Endodermal cell (in vitro differentiated cells): ENCODE results near the gene GFOD1. TPM values are rescaled to one million over a fixed set of nuclear protein-coding genes. Genes with fewer than 3 reads are reported as not detected.
A peak's percentile ranks its signal among the peaks of the same experiment; 100 is the strongest.

Experiments
- DNase-seq: peaks from one replicate; pipeline ENCODE4 v3.0.0-alpha.2; 2017
- H3K27ac ChIP-seq: 2 replicates; pipeline ENCODE4 v1.5.1; 2013; ENCODE audit warnings: mild to moderate bottlenecking, low read depth, low read length, moderate library complexity
- H3K27me3 ChIP-seq: 2 replicates; pipeline ENCODE4 v1.6.1; 2013; ENCODE audit warnings: mild to moderate bottlenecking, low read length, moderate library complexity; ENCODE audit not compliant: insufficient read depth, control insufficient read depth, poor library complexity, severe bottlenecking
- H3K36me3 ChIP-seq: 2 replicates; pipeline ENCODE4 v1.7.0; 2013; ENCODE audit warnings: mild to moderate bottlenecking, low read length, moderate library complexity; ENCODE audit not compliant: control insufficient read depth, insufficient read depth
- H3K4me1 ChIP-seq: one replicate; pipeline ENCODE4 v1.7.0; 2013; ENCODE audit warnings: low read length; ENCODE audit not compliant: control insufficient read depth, insufficient read depth
- H3K4me3 ChIP-seq: 2 replicates; pipeline ENCODE4 v1.5.1; 2013; ENCODE audit warnings: mild to moderate bottlenecking, low read length, moderate library complexity
- H3K9ac ChIP-seq: 2 replicates; pipeline ENCODE4 v1.6.1; 2013; ENCODE audit warnings: mild to moderate bottlenecking, low read length, moderate library complexity; ENCODE audit not compliant: poor library complexity, severe bottlenecking; ENCODE audit errors: extremely low read depth
- H3K9me3 ChIP-seq: 2 replicates; pipeline ENCODE4 v1.6.1; 2013; ENCODE audit warnings: mild to moderate bottlenecking, low read length, moderate library complexity; ENCODE audit not compliant: control insufficient read depth
- H3K27ac Mint-ChIP-seq: 2 replicates; pipeline ENCODE4 v1.8.0; 2020; ENCODE audit warnings: mixed read lengths
- H3K27me3 Mint-ChIP-seq: 2 replicates; pipeline ENCODE4 v1.8.0; 2021; ENCODE audit warnings: mild to moderate bottlenecking, mixed read lengths; ENCODE audit not compliant: insufficient read depth
- H3K36me3 Mint-ChIP-seq: 2 replicates; pipeline ENCODE4 v1.8.0; 2020; ENCODE audit warnings: low read depth, mixed read lengths
- H3K4me1 Mint-ChIP-seq: 2 replicates; pipeline ENCODE4 v1.8.0; 2020; ENCODE audit warnings: mixed read lengths
- H3K4me3 Mint-ChIP-seq: 2 replicates; pipeline ENCODE4 v1.8.0; 2020; ENCODE audit warnings: mild to moderate bottlenecking, moderate library complexity, mixed read lengths
- H3K9me3 Mint-ChIP-seq: 2 replicates; pipeline ENCODE4 v1.8.0; 2020; ENCODE audit warnings: mild to moderate bottlenecking, mixed read lengths
- WGBS, 2 experiments: methylation state at CpG; one replicate each; pipeline versions ENCODE4 v1.1.5 to v1.1.7; 2013; ENCODE audit warnings: missing lambda C conversion rate in 2 of 2, mixed read lengths in 1 of 2; ENCODE audit not compliant: insufficient coverage in 1 of 2, insufficient read length in 1 of 2; 5-methylcytosine and 5-hydroxymethylcytosine counted together
- total RNA-seq, 2 donors: library from RNA; stranded (reverse); fragmentation: NEBNext Ultra II Directional in 1 of 2; extraction: Animal tissue kit (Norgen Biotek cat#: 25700) in 1 of 2; gene quantifications; 2 replicates in 1 of 2; 3 replicates in 1 of 2; pipeline ENCODE4 v1.2.1, GENCODE V29; 2021
- TF ChIP-seq, protein P1 (sequence below): fragments of 200-600 bp; sonication (generic); conservative IDR thresholded peaks from 2 replicates; pipeline ENCODE4 v1.5.0; 2021; ENCODE audit warnings: antibody characterized with exemption, mild to moderate bottlenecking

The GFOD1 gene
- total RNA-seq, 2 donors from 2014 or later: 0.71 to 1.9 TPM

DNA sequence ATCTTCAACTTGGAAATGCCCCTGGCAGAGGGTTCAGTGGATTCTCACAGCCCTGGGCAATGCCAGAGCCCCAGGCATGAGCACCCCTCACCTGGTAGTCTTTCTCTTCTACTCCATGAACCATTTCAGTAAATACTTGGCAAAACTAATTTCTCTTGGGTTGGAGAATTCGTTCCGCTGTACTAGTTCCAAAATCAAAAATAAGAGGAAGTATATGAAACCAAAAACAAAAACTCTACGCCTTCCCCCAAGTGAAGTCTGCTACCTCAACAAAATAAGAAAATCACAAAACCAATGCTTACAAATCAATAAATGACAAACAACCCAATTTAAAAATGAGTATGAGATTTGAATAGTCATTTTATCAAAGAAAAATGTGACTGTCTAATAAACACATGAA is 12.6 kb downstream of the GFOD1 start:
- Mint-ChIP-seq H3K4me3 (no peak overlapping the region), H3K4me1 (no peaks in the 10 kb centered on the region), H3K27ac (no peak overlapping the region), H3K27me3 (peaks cover 2% of the 10 kb centered on the region), H3K36me3 (no peaks in the 10 kb centered on the region), H3K9me3 (no peaks in the 10 kb centered on the region)
- no peaks in the 10 kb centered on the region for H3K9me3 ChIP-seq
- TF ChIP-seq, protein P1, sequence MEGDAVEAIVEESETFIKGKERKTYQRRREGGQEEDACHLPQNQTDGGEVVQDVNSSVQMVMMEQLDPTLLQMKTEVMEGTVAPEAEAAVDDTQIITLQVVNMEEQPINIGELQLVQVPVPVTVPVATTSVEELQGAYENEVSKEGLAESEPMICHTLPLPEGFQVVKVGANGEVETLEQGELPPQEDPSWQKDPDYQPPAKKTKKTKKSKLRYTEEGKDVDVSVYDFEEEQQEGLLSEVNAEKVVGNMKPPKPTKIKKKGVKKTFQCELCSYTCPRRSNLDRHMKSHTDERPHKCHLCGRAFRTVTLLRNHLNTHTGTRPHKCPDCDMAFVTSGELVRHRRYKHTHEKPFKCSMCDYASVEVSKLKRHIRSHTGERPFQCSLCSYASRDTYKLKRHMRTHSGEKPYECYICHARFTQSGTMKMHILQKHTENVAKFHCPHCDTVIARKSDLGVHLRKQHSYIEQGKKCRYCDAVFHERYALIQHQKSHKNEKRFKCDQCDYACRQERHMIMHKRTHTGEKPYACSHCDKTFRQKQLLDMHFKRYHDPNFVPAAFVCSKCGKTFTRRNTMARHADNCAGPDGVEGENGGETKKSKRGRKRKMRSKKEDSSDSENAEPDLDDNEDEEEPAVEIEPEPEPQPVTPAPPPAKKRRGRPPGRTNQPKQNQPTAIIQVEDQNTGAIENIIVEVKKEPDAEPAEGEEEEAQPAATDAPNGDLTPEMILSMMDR: no peak
- H3K4me1 ChIP-seq: no peaks in the 10 kb centered on the region
- H3K9ac ChIP-seq: no peak overlapping the region
- DNase-seq: no peak
- H3K4me3 ChIP-seq: no peak overlapping the region
- H3K36me3 ChIP-seq: no peaks in the 10 kb centered on the region
- H3K27ac ChIP-seq: no peak overlapping the region
- WGBS, 2 experiments: 100% methylated on average over 3 of the region's 3 CpGs; no CpG with 5 or more reads in 1 of the 2 experiments
- H3K27me3 ChIP-seq: no peaks in the 10 kb centered on the region

DNA sequence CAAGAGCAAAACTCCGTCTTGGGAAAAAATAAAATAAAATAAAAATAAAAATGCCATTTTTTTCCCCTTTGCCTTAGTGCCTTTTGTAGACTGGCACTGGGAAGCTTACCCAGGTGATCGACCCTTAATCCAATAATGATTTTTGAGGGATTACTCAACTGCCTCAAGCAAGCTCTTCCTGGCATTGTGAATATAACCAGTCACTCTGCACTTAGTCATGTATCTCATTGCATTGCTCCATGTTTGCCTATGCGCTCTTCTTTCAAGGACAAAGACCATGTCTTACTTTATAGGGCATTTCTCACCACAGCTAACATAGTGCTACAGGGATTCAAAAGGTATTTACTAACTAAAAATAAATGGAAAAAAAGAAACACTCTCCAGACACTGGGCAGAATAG is 13.0 kb downstream of the GFOD1 start:
- H3K4me3 Mint-ChIP-seq: no peak overlapping the region
- 83% methylated on average over 2 to 3 of the region's 3 CpGs for WGBS, 2 experiments
- Histone ChIP-seq H3K36me3 (no peaks in the 10 kb centered on the region), H3K27ac (no peak overlapping the region), H3K9ac (no peak overlapping the region), H3K27me3 (no peaks in the 10 kb centered on the region), H3K4me3 (no peak overlapping the region), H3K4me1 (no peaks in the 10 kb centered on the region), H3K9me3 (no peaks in the 10 kb centered on the region)
- no peak overlapping the region for H3K27ac Mint-ChIP-seq
- no peaks in the 10 kb centered on the region for H3K9me3 Mint-ChIP-seq
- TF ChIP-seq, protein P1: no peak
- H3K4me1 Mint-ChIP-seq: no peaks in the 10 kb centered on the region
- peak; percentile 7 for DNase-seq
- peaks cover 2% of the 10 kb centered on the region for H3K27me3 Mint-ChIP-seq
- no peaks in the 10 kb centered on the region for H3K36me3 Mint-ChIP-seq

DNA sequence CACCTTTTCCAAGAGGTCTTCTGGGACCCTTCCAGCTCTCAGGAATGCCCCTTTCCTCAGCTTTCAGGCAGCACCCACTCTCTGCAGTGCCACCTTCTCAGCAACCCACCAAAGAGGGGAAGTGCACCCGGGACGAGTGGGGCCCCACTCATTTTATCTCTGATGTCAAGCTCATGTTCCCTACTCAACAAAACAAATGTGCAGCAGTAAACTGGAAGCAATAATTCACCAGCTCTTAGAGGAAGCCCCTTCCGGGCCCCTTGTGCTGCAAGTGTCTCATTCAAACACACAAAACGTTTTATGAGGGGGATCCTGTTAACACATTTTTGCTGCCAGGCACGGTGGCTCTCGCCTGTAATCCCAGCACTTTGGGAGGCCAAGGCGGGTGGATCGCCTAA is 13.6 kb downstream of the GFOD1 start:
- H3K9me3 Mint-ChIP-seq: no peaks in the 10 kb centered on the region
- H3K27ac ChIP-seq: no peak overlapping the region
- no peaks in the 10 kb centered on the region for H3K27me3 ChIP-seq
- DNase-seq: peak; percentile 19
- peaks cover 2% of the 10 kb centered on the region for H3K27me3 Mint-ChIP-seq
- H3K36me3 ChIP-seq: no peaks in the 10 kb centered on the region
- 85 to 94% methylated on average over 4 to 8 of the region's 8 CpGs for WGBS, 2 experiments
- no peaks in the 10 kb centered on the region for H3K4me1 ChIP-seq
- H3K4me1 Mint-ChIP-seq: no peaks in the 10 kb centered on the region
- TF ChIP-seq, protein P1: no peak
- no peak overlapping the region for H3K9ac ChIP-seq
- no peaks in the 10 kb centered on the region for H3K9me3 ChIP-seq
- H3K27ac Mint-ChIP-seq: no peak overlapping the region
- no peak overlapping the region for H3K4me3 Mint-ChIP-seq
- H3K36me3 Mint-ChIP-seq: no peaks in the 10 kb centered on the region
- no peak overlapping the region for H3K4me3 ChIP-seq
